HG03103 (cell line): Measurements from ENCODE around the gene CHI3L1.

Source experiments
- ATAC-seq: cut with Tn5 transposase; IDR thresholded peaks from one replicate; pipeline ENCODE4 v1.9.1; 2021; ENCODE audit warnings: low read depth; ENCODE audit not compliant: unreplicated experiment

The CHI3L1 gene

GRCh38 chr1:203138066-203138465 lies 48.4 kb downstream of the CHI3L1 start:
- no peak for ATAC-seq

DNA sequence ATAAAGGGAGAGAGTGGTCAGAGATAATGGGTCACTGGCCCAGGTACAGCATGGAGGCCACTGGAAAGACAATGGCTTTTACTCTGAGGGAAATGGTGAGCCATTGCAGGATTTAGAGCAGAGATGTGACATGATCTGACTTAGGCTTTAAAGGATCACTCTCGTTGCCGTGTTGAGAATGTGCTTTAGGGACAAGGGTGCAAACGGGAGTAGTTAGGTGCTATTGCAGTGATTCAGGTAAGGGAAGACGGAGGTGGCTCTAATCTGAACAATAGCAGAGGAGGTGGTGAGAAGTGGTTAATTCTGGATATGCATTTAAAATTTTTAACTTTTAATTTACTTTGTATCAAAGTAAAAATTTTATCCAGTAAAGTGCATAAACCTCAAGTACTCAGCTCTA lies 49.2 kb downstream of the CHI3L1 start:
- ATAC-seq: no peak

- no peak for ATAC-seq
Observed at GRCh38 chr1:203136409-203137042, 50.0 kb downstream of the CHI3L1 start.

- no peak for ATAC-seq
Observed at GRCh38 chr1:203135636-203136305, 50.7 kb downstream of the CHI3L1 start.

DNA sequence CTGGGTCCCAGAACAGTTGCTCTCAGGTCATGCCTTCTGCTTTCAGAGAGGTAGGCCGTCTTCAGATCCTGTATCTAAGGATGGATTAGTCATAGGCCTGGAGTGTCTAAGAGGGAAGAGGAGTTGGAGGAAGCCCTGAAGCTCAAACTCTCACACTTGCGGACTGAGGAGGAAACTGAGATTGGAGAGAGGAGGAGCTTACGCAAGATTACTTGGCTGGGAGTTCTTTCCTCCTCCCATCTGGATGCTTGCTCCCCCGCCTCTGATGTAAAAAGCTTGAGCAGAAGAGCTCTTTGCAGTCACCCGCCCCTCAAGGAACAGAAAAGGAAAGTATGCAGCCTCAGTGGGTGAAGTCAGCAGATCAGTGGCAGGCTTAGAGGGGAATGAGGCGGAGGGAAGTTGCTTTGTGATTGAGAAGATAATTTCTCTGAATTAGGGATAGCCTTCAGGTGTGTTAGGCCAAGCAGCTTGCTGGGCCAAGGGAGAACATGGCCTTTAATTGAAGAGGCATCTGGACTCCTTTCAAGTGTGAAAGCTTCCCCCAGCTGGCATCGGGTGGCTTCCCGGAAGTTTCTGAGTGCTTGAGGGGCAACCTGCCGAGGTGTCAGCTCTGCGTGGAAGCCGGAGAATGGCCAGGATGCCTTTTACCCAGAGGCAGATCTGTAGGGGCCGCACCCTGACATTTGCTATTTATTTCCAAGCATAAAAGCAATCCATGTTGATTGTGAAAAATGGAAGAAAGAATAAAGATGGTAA lies 52.4 kb downstream of the CHI3L1 start:
- no peak for ATAC-seq

GRCh38 chr1:203131548-203132200 lies 54.8 kb downstream of the CHI3L1 start:
- no peak for ATAC-seq

DNA sequence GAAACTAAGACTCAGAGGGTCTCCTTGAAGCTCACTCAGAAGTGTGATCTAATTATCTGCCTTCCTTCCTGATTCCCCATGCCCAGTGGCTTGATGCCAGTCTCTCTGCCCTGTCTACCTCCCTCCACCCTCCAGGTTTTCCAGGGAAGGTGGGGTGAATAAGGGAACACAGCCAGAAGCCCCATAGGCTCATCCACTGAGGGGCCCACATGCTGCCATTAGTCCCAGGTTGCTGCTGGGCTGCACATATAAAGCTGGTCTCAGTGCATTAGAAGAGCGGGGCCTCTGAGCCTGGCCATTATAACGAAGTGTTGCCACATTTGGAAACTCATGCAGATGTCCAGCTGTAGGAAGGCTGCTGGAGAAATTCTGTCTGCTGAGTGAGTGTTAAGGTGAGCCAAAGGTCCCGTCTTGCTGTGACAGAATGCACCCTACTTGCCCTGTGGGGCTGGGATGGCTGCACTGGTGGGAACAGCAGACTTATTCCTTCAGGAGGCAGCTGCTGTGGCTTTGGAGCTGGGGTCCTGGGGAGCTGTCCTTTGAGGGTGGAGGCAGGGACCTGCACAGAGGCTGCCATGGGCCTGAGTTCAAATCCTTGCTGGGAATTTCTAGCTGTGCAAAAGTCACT lies 56.0 kb downstream of the CHI3L1 start:
- ATAC-seq: no peak

- ATAC-seq: no peak
Observed at GRCh38 chr1:203129501-203130231, 56.8 kb downstream of the CHI3L1 start.
